H4 (cell line): Measurements from ENCODE around the gene PCYT1A. TPM values are rescaled to one million over a fixed set of nuclear protein-coding genes. Genes with fewer than 3 reads are reported as not detected.
"Not testable (repeated sequence)": the region's sequence is repeated elsewhere in the genome, so short reads cannot be mapped to it uniquely, and the experiment has no call there.

ENCODE experiments used
- DNase-seq: peaks from one replicate; pipeline ENCODE4 v3.0.0-alpha.2; 2015; ENCODE audit warnings: low spot score
- total RNA-seq: library from RNA; depleted of rRNA; stranded (reverse); fragments of >200 nt; shearing (Covaris generic); gene quantifications from 2 replicates; pipeline ENCODE4 v1.2.3, GENCODE V29; 2014; rRNA removed

Gene PCYT1A
- total RNA-seq, 1 experiment from 2014 or later, result 74.3 TPM

GRCh38 chr3:196193133-196193735 is 94.3 kb downstream of the PCYT1A start:
- DNase-seq, result no peak

GRCh38 chr3:196192524-196193051 is 94.9 kb downstream of the PCYT1A start:
- DNase-seq, result no peak

DNA sequence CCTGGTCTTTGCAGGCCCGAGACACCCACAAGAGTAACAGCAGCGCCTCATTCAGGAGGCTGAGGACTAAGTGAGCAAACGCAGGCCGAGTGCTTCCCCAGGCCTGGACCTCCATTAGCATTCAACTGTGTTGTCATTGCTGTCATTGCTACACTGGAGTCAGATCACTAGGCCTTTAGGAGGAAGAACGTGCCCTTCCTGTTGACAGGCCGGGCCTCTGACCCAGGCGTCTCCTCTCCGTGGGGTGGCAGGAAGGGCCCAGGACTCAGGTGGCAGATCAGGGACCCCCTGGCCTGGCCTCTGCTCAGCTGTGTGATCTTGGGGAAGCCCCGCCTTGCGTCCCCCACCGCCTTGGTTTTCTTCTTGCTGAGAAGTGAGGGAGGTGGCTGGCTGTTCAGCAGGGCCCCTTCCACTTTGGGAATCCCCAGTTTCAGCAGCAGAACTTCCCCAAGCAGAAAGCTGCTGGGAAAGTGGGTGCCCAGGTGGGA is 95.4 kb downstream of the PCYT1A start:
- no peak for DNase-seq

DNA sequence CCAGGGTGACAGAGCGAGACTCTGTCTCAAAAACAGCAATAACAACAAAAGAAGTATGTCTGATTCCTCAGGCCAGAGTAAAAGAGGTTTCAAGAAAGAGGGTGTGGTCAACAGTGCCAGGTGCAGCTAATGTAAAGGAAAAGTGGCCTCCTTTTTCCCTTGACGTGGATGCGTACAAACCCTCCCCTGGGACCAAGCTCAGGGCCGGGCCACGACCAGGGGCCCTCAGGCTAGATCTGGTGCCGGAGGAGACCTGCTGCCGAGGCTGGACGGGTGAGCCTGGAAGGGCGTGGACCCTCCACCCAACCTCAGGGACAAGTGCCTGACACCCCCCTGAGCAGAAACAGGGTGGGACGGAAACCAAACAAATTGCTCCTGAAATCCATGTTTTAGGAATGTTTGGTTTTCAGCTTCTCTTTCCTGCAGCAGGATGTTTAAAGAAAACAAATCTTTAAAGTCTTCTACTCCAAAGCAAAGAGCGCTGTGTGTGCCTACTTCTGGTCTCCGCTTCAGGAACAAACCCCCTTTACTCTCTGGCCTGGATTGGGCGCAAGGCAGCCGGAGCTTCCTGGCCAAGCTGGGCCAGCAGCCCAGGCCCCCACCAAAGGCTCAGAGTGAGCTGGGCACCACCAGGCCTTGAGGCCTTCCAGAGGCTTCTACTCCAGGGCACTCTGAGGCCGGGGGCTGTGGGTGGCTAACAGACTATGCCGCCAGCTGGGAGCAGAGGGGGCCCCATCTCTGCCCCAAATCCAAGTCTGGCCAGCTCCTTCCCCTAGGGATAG is 97.8 kb downstream of the PCYT1A start:
- no peak for DNase-seq

DNA sequence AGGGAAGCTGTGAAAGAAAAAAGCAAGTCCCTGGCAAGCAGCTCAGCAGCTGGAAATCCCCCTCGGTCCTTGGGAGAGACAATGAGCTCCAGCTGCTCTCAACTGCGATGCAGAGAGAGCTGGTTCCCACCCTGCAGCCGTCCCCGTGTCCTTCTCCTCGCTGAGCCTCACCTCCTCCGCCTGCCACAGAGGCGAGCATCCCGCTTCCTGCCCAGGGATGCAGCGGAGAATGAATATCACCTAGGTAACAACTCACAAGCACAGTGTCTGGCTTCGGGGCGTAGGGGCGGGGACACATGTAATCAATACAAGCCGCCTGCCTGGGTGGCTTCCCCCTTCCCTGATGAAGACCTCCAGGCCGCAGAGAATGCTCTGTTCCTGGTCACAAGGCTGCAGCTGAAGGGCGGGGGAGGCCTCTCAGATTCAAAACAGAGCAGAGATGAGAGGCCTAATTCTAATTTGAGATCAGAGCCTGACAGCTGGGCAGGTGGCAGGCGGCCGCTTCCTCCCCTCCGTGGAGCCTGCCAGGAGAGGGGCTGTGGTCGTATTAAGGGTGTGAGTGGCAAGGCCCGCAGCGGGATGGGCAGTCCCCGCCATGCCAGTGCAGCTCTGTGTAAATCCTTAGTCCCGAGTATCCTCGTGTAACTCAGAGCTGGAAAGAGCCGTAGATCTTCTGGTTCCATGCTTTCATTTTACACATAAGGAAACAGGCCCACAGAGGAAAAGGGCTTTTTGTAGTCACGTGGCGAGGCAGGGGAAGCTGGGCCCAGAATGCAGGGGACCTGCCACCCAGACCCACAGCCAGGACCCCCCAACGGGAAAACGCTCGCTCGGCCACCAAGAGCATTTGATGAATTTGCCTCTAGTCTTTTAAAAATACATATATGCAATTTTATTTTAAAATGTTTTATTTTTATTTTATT is 100.6 kb downstream of the PCYT1A start:
- no peak for DNase-seq

GRCh38 chr3:196184881-196185280 is 102.6 kb downstream of the PCYT1A start:
- DNase-seq, result no peak

DNA sequence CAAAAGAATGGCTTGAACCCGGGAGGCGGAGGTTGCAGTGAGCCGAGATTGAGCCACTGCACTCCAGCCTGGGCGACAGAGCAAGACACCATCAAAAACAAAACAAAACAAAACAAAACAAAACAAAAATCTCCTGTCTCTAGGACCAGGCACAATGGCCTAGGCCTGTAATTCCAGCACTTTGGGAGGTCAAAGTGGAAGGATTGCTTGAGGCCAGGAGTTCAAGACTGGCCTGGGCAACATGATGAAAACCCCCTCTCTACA is 103.4 kb downstream of the PCYT1A start:
- DNase-seq, result not testable (repeated sequence)

DNA sequence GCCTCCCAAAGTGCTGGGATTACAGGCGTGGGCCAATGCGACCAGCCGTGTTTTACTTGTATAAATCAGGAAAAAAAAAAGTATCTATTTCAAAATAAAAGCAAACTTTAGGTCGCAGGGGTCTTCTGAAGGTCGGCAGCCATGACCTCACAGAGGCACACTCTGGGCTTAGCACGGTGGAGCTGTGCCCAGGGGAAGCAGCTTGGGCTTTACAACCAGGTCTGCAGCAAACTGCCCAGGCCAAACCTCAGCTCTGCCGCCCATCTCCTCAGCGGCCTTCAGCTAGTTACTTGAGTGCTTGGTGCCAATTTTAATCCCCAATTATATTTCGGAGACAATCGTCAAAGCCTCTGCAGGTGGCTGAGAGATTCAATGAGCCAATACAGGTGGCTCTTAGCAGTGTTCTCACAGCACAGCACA is 106.4 kb downstream of the PCYT1A start:
- no peak for DNase-seq

- DNase-seq, result no peak
Measured at GRCh38 chr3:196180346-196180745, 107.2 kb downstream of the PCYT1A start.

Other genes with a start within 250 kb of the PCYT1A start
- 260 and 286 TPM in 2 replicates for gene TFRC, start 205.6 kb downstream of the PCYT1A start, total RNA-seq
- gene ZDHHC19, start 76.3 kb downstream of the PCYT1A start, total RNA-seq, result not detected in 2 replicates
- not detected in 2 replicates for gene SLC51A, start 71.2 kb downstream of the PCYT1A start, total RNA-seq
- gene DYNLT2B, start 30.5 kb upstream of the PCYT1A start, total RNA-seq, result 36.5 and 55.6 TPM in 2 replicates
- gene TM4SF19, start 50.7 kb upstream of the PCYT1A start, total RNA-seq, result 3.3 and 4.6 TPM in 2 replicates
- gene UBXN7, start 144.7 kb upstream of the PCYT1A start, total RNA-seq, result 8.0 and 10.2 TPM in 2 replicates
- gene RNF168, start 216.0 kb upstream of the PCYT1A start, total RNA-seq, result 9.5 and 12.6 TPM in 2 replicates
- gene SMCO1, start 227.6 kb upstream of the PCYT1A start, total RNA-seq, result not detected in 2 replicates